ENCODE results near the gene ACBD4. TPM values are rescaled to one million over a fixed set of nuclear protein-coding genes. Genes with fewer than 3 reads are reported as not detected.
"Not testable (repeated sequence)": the region's sequence is repeated elsewhere in the genome, so short reads cannot be mapped to it uniquely, and the experiment has no call there.

The ACBD4 gene
- polyA plus RNA-seq, 1 experiment = 4.0 TPM

DNA sequence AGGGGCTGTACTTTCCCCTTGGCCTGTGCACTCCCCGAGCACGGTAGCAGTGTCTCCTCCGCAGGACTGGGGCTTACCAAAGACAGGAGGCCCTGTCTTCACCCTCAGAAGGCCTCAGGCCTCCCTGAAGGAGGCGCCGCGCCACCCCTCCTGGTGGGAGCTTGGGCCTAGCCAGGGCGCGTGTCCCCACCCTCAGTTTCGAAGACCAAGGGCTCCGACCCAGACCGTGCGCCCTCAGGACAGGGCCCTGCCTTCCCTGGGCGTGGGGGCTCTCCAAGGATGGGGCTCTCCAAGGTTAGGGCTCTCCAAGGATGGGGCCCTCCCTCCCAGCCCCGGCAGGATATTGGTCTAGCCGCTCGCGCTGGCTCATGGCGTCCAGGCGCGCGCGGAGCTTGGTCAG lies 14.9 kb upstream of the ACBD4 start:
- Histone ChIP-seq H3K4me3 (ENCODE audit: low read depth, low read length) (no peak overlapping the region), H3K27ac (ENCODE audit: low read depth, low read length) (no peak overlapping the region), H3K9me3 (ENCODE audit: control insufficient read depth, insufficient read depth, low read length) (no peaks in the 10 kb centered on the region; the same call in 1 of the 2 replicates), H3K27me3 (ENCODE audit: control insufficient read depth, insufficient read depth, low read length) (no peaks in the 10 kb centered on the region)
- TF ChIP-seq, protein P1, sequence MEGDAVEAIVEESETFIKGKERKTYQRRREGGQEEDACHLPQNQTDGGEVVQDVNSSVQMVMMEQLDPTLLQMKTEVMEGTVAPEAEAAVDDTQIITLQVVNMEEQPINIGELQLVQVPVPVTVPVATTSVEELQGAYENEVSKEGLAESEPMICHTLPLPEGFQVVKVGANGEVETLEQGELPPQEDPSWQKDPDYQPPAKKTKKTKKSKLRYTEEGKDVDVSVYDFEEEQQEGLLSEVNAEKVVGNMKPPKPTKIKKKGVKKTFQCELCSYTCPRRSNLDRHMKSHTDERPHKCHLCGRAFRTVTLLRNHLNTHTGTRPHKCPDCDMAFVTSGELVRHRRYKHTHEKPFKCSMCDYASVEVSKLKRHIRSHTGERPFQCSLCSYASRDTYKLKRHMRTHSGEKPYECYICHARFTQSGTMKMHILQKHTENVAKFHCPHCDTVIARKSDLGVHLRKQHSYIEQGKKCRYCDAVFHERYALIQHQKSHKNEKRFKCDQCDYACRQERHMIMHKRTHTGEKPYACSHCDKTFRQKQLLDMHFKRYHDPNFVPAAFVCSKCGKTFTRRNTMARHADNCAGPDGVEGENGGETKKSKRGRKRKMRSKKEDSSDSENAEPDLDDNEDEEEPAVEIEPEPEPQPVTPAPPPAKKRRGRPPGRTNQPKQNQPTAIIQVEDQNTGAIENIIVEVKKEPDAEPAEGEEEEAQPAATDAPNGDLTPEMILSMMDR (IDR thresholded peaks at IDR 0.05; ENCODE audit: low read depth, low read length) = no peak
- no peak for DNase-seq (ENCODE audit: low read depth, low spot score)
- POLR2A ChIA-PET = interaction anchor here (0.6 to 0.8 kb wide), 2 partner anchors 9 to 28 kb away, joined by 3 to 9 read pairs; partner anchors contain the start of gene HEXIM1
- CTCF ChIA-PET = interaction anchor here (1.1 to 6.3 kb wide), 2 partner anchors 15 to 27 kb away, joined by 3 to 52 read pairs; partner anchors contain the start of gene ACBD4

DNA sequence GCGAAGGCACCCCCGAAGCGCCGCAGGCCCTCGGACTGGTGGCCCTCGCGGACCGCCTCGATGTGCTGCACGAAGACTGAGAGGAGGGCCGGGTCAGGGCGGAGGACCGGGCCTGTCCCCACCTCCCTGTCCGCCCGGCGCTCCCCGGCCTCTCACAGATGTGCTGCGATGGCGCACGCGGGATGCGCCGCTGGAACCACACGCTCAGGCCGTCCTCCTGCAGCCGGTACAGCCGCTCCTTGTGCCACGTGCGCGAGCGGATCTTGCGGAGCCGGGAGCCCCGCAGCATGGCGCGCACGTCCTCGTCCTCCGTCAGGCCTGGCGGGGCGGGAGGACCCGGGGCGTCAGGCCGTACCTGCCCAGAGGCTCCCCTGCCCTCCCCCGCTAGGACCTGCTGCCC lies 14.4 kb upstream of the ACBD4 start:
- ChIA-PET POLR2A (no interaction called here), CTCF (interaction anchor here (0.6 to 1.1 kb wide), 3 partner anchors 13 to 27 kb away, joined by 3 to 4 read pairs (median 3); partner anchors contain the start of gene ACBD4)
- TF ChIP-seq, protein P1 (IDR thresholded peaks at IDR 0.05; ENCODE audit: low read depth, low read length) = no peak

DNA sequence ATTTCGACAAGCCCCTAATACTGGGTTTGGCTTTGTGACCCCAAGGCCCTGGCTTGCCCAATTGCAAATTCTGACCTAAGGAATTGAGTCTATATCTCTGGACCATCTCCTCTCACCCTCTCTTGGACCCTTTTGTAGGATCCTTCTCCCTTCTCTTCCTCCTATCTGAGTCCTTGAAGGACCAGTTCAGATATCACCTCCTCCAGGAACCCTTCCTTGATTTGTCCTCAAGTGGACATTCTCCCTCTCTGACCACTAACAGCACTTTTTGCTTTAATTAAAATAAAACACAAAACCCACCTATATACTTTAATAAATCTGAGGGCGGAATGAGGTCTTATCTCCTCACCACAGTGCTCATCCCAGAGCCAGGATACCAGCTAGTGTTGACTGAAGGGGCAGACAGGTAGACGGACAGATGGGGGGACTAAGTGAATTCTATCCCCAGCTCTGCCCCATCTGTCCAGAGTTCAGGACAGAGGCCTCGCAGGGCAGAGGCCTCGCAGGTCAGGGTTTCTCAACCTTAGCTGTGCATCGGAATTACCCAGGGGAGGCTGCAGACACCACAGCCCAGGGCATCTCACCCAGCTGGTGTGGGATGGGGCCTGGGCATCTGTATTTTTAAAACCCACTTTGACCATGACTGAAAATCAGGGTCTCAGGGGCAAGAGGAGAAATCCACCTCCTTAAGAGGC lies 12.3 kb upstream of the ACBD4 start:
- ChIA-PET POLR2A (interaction anchor here (0.9 kb wide), 1 partner anchor 17 kb away, joined by 13 read pairs; no protein-coding TSS in a partner anchor), CTCF (interaction anchor here (0.8 to 1.4 kb wide), 3 partner anchors 10 to 24 kb away, joined by 4 to 19 read pairs (median 11); partner anchors contain the start of genes ACBD4 and PLCD3)
- peak overlapping the region; percentile 39 for H3K27ac ChIP-seq (ENCODE audit: low read depth, low read length)
- no peaks in the 10 kb centered on the region; the same call in 1 of the 2 replicates for H3K9me3 ChIP-seq (ENCODE audit: control insufficient read depth, insufficient read depth, low read length)
- TF ChIP-seq, protein P1 (IDR thresholded peaks at IDR 0.05; ENCODE audit: low read depth, low read length) = no peak
- no peak for DNase-seq (ENCODE audit: low read depth, low spot score)
- no peaks in the 10 kb centered on the region for H3K27me3 ChIP-seq (ENCODE audit: control insufficient read depth, insufficient read depth, low read length)
- no peak overlapping the region for H3K4me3 ChIP-seq (ENCODE audit: low read depth, low read length)

More for the DNA sequence above, 14.4 kb upstream of the ACBD4 start:
- DNase-seq (ENCODE audit: low read depth, low spot score) = no peak
- H3K9me3 ChIP-seq (ENCODE audit: control insufficient read depth, insufficient read depth, low read length) = no peaks in the 10 kb centered on the region; the same call in 1 of the 2 replicates
- H3K27me3 ChIP-seq (ENCODE audit: control insufficient read depth, insufficient read depth, low read length) = no peaks in the 10 kb centered on the region
- no peak overlapping the region for H3K27ac ChIP-seq (ENCODE audit: low read depth, low read length)
- no peak overlapping the region for H3K4me3 ChIP-seq (ENCODE audit: low read depth, low read length)

DNA sequence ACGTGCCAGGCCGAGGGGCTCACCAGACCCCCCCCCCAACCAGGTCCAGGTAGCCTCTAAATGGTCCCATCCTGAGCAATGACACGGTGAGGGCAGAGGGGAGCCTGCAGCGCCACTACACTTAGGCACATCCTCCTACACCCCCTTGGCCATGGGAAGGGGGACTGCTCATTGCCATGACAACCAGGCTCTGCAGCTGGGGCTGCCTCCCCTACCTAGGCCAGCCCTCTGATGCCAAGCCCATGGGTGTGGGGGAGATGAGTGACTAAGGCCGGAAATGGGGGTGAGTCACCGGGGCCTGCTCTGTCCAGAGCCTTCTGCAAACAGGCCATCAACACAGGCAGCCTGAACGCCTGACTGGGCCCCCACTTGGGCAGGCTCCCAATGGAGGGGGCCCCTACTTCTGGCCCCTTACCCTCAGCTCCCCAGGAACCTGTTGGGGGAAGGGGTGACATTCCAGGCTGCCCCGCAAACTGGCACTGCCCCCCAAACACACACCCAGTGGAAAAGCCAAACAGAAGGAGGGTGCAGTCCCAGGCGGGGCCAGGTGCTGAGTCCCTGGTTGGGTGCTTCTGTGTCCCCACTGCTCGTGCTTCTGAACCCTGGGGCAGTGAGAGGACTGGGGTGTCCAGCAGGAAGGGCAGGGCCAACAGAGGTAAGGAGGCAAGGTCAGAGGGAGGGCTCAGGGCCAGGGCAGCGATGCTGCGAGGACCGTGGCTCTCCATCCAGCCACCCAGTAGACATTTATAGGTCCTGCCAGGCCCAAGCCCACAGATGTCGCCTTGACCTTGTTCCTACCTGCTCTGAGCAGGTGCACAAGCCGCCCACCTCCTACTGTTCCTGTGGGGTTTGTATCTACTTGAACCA lies 11.3 kb upstream of the ACBD4 start:
- TF ChIP-seq, protein P1 (IDR thresholded peaks at IDR 0.05; ENCODE audit: low read depth, low read length) = no peak
- peak overlapping the region; percentile 83 for H3K27ac ChIP-seq (ENCODE audit: low read depth, low read length)
- peak; percentile 71 for DNase-seq (ENCODE audit: low read depth, low spot score)
- CTCF ChIA-PET = interaction anchor here (0.8 to 3.3 kb wide), 5 partner anchors 9 to 73 kb away, joined by 3 to 28 read pairs (median 11); partner anchors contain the start of genes ACBD4 and PLCD3
- no peaks in the 10 kb centered on the region for H3K27me3 ChIP-seq (ENCODE audit: control insufficient read depth, insufficient read depth, low read length)
- no peak overlapping the region for H3K4me3 ChIP-seq (ENCODE audit: low read depth, low read length)
- H3K9me3 ChIP-seq (ENCODE audit: control insufficient read depth, insufficient read depth, low read length) = no peaks in the 10 kb centered on the region; the same call in 1 of the 2 replicates
- POLR2A ChIA-PET = interaction anchor here (0.6 to 0.9 kb wide), 2 partner anchors 18 to 33 kb away, joined by 4 to 13 read pairs; no protein-coding TSS in a partner anchor

DNA sequence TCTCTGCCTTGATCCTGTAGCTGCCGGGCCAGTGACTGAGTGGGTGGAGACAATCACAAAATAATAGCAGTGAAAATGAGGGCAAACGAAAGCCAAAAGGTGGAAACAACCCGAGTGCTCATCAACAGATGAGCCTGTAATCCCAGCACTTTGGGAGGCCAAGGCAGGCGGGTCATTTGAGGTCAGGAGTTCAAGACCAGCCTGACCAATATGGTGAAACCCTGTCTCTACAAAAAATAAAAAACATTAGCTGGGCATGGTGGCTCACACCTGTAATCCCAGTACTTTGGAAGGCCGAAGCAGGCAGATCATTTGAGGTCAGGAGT lies 10.7 kb upstream of the ACBD4 start:
- not testable (repeated sequence) for H3K4me3 ChIP-seq (ENCODE audit: low read depth, low read length); H3K27me3 ChIP-seq (ENCODE audit: control insufficient read depth, insufficient read depth, low read length); DNase-seq (ENCODE audit: low read depth, low spot score); H3K9me3 ChIP-seq (ENCODE audit: control insufficient read depth, insufficient read depth, low read length)
- peak overlapping the region; percentile 83 for H3K27ac ChIP-seq (ENCODE audit: low read depth, low read length)
- CTCF ChIA-PET = interaction anchor here (1.1 to 3.3 kb wide), 2 partner anchors 10 to 73 kb away, joined by 3 to 28 read pairs; partner anchors contain the start of gene ACBD4
- POLR2A ChIA-PET = interaction anchor here (0.6 kb wide), 1 partner anchor 32 kb away, joined by 4 read pairs; no protein-coding TSS in a partner anchor

Measured in AG04450 (cell line).